SK-N-MC (cell line): ENCODE data around the gene PA2G4.

Source experiments
- EZH2 ChIP-seq: fragments of 200-600 bp; sonication (generic); IDR thresholded peaks from one replicate; pipeline ENCODE4 v1.6.1; 2017; ENCODE audit warnings: antibody characterized with exemption
- FOXP2 ChIP-seq: optimal IDR thresholded peaks from 2 replicates; pipeline ENCODE3; 2011; ENCODE audit warnings: mild to moderate bottlenecking, moderate library complexity; ENCODE audit not compliant: insufficient read depth; ENCODE audit errors: extremely low read length, control extremely low read depth
- POLR2AphosphoS5 ChIP-seq: IDR thresholded peaks from 2 replicates; pipeline ENCODE4 v1.6.1; 2012; ENCODE audit warnings: mild to moderate bottlenecking, low read depth, low read length, borderline replicate concordance

GRCh38 chr12:56116267-56117081 lies 12.1 kb downstream of the PA2G4 start, which contains the start of gene RPL41:
- TF ChIP-seq POLR2AphosphoS5 = peak; percentile 100
- TF ChIP-seq EZH2 = no peak
- no peak for TF ChIP-seq FOXP2
